NT2/D1 (cell line): Measurements from ENCODE around the gene PIK3R1.

Source experiments
- SUZ12 ChIP-seq: IDR thresholded peaks from 2 replicates; pipeline ENCODE4 v1.6.1; 2011; ENCODE audit not compliant: insufficient read length, insufficient read depth; ENCODE audit errors: extremely low read depth
- YY1 ChIP-seq: IDR thresholded peaks from 2 replicates; pipeline ENCODE4 v1.6.1; 2011; ENCODE audit not compliant: insufficient read length, insufficient read depth
- ZNF274 ChIP-seq: IDR thresholded peaks from 2 replicates; pipeline ENCODE4 v1.6.1; 2011; ENCODE audit warnings: mild to moderate bottlenecking, low read depth, low read length

GRCh38 chr5:68334553-68334886 lies 119.0 kb downstream of the PIK3R1 start:
- no peak for TF ChIP-seq YY1
- no peak for TF ChIP-seq SUZ12
- no peak for TF ChIP-seq ZNF274
